Liver (tissue), 3 donors: Measurements from ENCODE around the gene ATCAY.

Experiments used
- ATF3 ChIP-seq: IDR thresholded peaks from 2 replicates; pipeline ENCODE4 v1.6.1; 2016; ENCODE audit warnings: antibody characterized with exemption
- CTCF ChIP-seq: fragments of 150-350 bp; IDR thresholded peaks from 2 replicates; pipeline ENCODE4 v1.5.1; 2017; ENCODE audit warnings: improper control_type of control experiment, low read depth, low read length; ENCODE audit not compliant: missing input control
- GABPA ChIP-seq, 2 donors: IDR thresholded peaks in 1 of 2; conservative IDR thresholded peaks in 1 of 2; 2 replicates each; pipeline ENCODE4 v1.6.1; 2016; ENCODE audit warnings: antibody characterized with exemption in 2 of 2, mild to moderate bottlenecking in 1 of 2, moderate library complexity in 1 of 2
- HNF4A ChIP-seq, 2 donors: conservative IDR thresholded peaks; 2 replicates each; pipeline ENCODE4 v1.6.1; 2016; ENCODE audit warnings: antibody characterized with exemption in 2 of 2, mild to moderate bottlenecking in 2 of 2
- HNF4G ChIP-seq: IDR thresholded peaks from 2 replicates; pipeline ENCODE4 v1.6.1; 2016; ENCODE audit warnings: antibody characterized with exemption
- JUND ChIP-seq, 2 donors: IDR thresholded peaks; 2 replicates each; pipeline ENCODE4 v1.6.1; 2016; ENCODE audit warnings: antibody characterized with exemption in 2 of 2
- MAX ChIP-seq: IDR thresholded peaks from 2 replicates; pipeline ENCODE4 v1.6.1; 2016; ENCODE audit warnings: antibody characterized with exemption
- RAD21 ChIP-seq, 2 donors: IDR thresholded peaks; 2 replicates each; pipeline ENCODE4 v1.6.1; 2016; ENCODE audit warnings: antibody characterized with exemption in 2 of 2, mild to moderate bottlenecking in 2 of 2
- REST ChIP-seq: IDR thresholded peaks from 2 replicates; pipeline ENCODE4 v1.6.1; 2016; ENCODE audit warnings: antibody characterized with exemption, mild to moderate bottlenecking
- RXRA ChIP-seq, 2 donors: IDR thresholded peaks; 2 replicates each; pipeline ENCODE4 v1.6.1; 2017 to 2018; ENCODE audit warnings: antibody characterized with exemption in 2 of 2, mild to moderate bottlenecking in 1 of 2
- SP1 ChIP-seq: IDR thresholded peaks from 2 replicates; pipeline ENCODE4 v1.6.1; 2018; ENCODE audit warnings: antibody characterized with exemption, mild to moderate bottlenecking
- TAF1 ChIP-seq: conservative IDR thresholded peaks from 2 replicates; pipeline ENCODE4 v1.6.1; 2016; ENCODE audit warnings: antibody characterized with exemption, mild to moderate bottlenecking
- YY1 ChIP-seq: IDR thresholded peaks from 2 replicates; pipeline ENCODE4 v1.6.1; 2016; ENCODE audit warnings: antibody characterized with exemption, mild to moderate bottlenecking
- ZBTB33 ChIP-seq: IDR thresholded peaks from 2 replicates; pipeline ENCODE4 v1.6.1; 2016; ENCODE audit warnings: antibody characterized with exemption
- donor health status: healthy.
- donor health status: healthy.

GRCh38 chr19:3850320-3850972 lies 30.0 kb upstream of the ATCAY start:
- TF ChIP-seq TAF1: no peak
- TF ChIP-seq CTCF: no peak
- no peak for TF ChIP-seq RXRA (IDR thresholded peaks at IDR 0.05)
- no peak for TF ChIP-seq JUND (IDR thresholded peaks at IDR 0.05)
- TF ChIP-seq YY1: no peak
- no peak for TF ChIP-seq MAX
- no peak for TF ChIP-seq RAD21 (IDR thresholded peaks at IDR 0.05)
- no peak for TF ChIP-seq GABPA (IDR thresholded peaks at IDR 0.05 in 1 of 2, conservative IDR thresholded peaks at IDR 0.05 in 1 of 2)
- no peak for TF ChIP-seq REST
- no peak for TF ChIP-seq SP1
- no peak for TF ChIP-seq HNF4G
- no peak for TF ChIP-seq ZBTB33
- TF ChIP-seq ATF3: no peak
- no peak for TF ChIP-seq HNF4A (conservative IDR thresholded peaks at IDR 0.05)
